Measurements from ENCODE around the gene MICU1.
"Not testable (repeated sequence)": the region's sequence is repeated elsewhere in the genome, so short reads cannot be mapped to it uniquely, and the experiment has no call there.

Gene MICU1

DNA sequence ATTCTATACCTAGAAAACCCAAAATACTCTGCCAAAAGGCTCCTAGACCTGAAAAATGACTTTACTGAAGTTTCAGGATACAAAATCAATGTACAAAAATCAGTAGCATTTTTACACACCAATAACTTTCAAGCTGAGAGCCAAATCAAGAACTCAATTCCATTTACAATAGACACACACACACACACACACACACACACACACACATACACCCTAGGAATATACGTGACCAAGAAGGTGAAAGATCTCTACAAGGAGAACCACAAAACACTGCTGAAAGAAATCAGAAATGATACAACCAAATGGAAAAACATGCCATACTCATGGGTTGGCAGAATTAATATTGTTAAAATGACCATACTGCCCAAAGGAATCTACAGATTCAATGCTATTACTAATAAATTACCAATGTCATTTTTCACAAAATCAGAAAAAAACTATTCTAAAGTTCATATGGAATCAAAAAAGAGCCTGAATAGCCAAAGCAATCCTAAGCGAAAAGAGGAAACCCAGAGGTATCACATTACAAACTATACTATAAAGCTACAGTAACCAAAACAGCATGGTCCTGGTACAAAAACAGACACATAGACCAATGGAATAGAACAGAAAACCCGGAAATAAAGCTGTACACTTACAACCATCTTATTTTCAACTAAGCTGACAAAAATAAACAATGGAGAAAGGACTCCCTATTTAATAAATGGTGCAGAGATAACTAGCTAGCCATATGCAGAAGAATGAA lies 122.0 kb downstream of the MICU1 start:
- no peak for DNase-seq (ENCODE audit: low spot score)

DNA sequence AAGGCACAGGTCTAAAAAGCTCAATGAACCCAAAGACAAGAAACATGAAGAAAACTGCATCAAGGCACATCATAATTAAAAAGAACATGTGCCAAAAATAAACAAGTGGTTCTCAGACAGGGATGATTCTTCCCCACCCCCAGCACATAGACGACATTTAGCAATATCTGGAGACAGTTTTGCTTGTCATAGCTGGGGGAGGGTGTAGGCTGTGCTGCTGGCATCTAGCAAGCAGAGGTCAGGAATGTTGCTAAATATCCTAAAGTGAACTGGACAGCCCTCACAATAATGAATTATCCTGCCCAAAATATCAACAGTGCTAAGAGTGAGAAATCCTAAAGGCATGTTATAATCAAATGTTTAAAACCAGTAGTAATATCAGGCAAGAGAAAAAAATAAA lies 122.6 kb downstream of the MICU1 start:
- no peak for DNase-seq (ENCODE audit: low spot score)

DNA sequence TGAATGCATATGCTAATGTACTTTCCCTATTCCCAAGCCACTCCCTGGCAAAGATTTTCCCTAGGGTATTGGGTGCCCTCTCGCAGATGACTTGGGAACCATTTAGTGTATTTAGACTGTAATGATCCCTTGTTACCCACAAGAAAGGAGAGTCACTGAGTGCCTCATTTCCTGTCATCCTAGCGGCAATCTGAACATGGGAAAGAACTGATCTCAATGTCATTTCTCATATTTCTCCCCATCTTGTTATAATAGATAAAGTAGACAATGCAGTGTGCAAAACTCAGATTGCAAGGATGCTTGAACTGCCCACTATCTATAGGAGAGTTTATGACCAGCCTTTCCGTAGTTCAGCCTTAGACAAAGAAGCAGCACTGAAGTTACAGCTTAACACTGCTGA lies 123.3 kb downstream of the MICU1 start:
- DNase-seq (ENCODE audit: low spot score) = no peak

DNA sequence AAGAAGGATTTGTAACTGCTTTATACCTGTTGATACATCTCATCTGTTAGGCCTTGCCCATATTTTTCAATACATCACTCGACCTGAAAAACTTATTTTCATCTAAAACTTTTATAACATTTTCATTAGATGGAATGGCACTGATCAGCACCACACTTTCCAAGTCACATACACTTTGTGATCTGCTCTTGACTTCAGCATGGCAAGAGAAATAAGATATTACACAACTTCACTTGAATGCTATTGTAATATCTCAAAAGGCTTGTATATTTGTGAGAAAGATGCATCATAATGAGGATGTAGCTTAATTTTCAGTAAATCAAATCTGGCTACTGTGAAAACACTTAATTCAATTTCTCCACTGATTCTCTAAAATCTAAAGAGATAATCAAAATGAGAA lies 126.2 kb downstream of the MICU1 start:
- no peak for DNase-seq (ENCODE audit: low spot score)

DNA sequence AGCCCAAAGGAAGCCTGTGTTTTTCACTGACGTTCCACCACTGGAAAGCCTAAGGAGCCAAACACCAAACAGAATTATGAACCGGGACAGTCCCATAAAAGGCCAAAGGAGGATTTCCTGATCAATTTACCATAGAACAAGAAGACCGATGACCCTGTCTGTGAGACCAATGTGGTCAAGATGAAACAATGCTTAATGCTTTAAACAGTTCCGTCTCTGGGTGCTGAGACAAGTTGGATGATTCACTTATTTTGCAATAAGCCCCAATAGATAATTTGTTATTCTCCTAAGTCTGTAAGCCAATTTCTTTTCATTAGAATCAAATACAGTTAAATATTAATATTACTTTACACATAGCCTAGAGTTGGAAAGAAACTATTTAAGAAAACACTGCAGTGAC lies 134.9 kb downstream of the MICU1 start:
- no peak for DNase-seq (ENCODE audit: low spot score)

DNA sequence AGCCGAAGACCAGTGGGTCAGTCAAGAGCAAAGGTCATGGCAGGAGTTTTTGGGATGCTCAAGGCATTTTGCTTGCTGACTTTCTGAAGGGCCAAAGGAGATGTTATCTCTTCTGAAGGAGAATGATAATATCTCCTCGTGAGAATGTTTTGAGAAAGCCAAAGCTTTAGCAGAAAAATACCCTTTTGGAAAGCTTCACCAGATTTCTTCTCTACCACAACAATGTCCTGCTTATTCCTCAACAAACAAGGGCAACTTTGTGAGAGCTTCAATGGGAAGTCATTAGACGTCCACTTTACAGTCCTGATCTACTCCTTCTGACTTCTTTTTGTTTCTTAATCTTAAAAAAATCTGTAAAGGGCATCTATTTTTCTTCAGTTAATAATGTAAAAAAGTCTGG lies 138.4 kb downstream of the MICU1 start:
- DNase-seq (ENCODE audit: low spot score) = no peak

DNA sequence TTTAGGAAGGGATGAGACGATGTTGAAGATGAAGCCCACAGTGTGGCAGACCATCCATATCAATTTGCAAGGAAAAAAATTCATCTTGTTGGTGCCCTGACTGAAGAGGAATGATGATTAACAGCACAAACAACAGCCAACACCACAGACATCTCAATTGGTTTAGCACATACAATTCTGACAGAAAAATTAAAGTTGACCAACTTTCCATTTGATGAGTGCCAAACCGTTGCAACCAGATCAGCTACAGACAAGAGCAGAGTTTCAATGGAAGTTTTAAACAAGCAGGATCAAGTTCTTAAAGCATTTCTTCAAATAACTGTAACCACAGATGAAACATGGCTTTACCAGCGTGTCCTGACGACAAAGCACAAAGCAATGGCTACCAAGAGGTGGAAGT lies 138.8 kb downstream of the MICU1 start:
- DNase-seq (ENCODE audit: low spot score) = no peak

DNA sequence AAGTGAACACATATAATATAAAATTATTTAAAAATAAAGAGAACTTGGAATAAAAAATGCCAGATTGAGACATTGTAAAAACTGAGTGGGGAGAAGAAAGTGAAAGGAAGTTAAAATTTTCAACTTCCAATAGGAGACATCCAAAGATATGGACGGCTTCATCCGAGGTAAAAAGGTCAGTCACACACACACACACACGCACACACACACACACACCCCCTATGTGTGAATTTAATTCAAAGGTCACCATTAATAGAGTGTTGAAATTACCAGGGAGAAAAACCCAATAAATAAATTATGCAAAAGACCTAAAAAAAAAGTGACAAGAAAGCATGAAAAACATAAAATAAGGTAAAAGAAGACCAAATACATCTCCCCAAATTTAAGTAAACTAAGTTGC lies 140.2 kb downstream of the MICU1 start:
- no peak for DNase-seq (ENCODE audit: low spot score)

DNA sequence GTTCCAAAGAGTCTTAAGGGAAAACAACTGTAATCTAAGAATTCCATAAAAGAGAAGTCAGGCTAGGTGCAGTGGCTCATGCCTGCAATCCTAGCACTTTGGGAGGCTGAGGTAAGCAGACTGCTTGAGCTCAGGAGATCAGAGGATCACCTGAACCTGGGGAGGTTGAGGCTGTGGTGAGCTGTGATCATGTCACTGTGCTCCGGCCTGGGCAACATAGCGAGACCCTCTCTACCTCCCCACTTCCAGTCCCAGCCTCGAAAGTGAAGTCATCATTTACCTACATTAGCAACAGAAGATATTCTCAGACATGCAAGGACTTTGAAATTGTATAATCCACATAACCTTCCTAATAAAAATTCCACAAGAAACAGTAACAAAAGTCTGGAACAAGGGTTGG lies 141.4 kb downstream of the MICU1 start:
- no peak for DNase-seq (ENCODE audit: low spot score)

DNA sequence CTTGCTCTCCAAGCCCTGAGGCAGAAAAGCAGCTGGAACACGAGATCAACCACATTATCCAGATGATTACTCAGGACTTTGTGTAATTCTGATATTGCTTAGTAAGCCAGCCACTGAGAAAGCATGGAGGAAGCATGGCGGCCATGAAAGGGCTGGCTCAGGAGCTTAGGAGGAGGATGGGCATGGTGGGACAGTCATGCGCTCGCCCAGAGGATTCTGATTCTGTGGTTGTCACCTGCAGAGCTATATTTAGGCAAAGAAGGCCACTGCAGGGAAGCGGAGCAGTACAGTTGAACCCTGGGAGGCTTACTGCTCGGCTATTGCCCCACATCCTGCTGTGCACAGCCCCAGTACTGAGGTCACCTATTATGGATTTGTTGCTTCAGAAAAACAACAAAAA lies 142.4 kb downstream of the MICU1 start:
- no peak for DNase-seq (ENCODE audit: low spot score)

DNA sequence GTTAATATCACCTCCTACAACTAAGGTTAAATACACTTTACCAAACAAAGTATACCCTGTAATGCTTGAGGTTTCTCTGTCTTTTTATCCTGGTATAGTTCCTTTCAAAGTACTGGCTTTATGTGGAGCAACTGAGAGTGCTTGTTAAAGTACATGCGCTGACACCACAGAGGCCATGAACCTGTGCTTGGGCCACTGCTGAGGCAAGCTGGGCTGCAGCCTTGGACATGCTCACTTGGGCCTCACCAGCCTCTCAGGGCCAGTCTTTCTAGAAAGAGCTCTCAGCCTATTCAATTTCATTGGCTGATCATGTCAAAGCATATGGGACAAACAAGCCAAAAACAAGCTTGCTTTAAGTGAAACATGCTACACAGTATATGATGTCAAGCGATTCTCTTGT lies 145.0 kb downstream of the MICU1 start:
- no peak for DNase-seq (ENCODE audit: low spot score)

DNA sequence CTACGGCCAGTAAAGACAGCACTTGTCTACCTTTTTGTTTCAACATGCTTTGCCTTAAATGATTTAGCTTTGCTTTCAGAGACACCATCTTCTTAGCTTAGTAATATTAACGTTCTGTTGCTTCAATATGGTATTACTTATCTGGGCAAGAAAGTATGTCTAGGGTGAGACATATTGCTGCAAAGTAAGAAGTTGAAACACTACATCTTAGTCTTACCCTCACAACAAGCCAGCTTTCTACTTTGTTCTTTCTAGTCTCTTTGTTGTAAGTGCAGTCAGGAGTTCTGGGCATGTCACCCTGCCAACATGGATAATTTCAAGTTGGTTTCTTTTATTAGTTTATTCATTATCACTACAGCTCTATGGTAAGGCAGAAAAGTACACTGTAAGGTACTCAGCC lies 148.4 kb downstream of the MICU1 start:
- no peak for DNase-seq (ENCODE audit: low spot score)

DNA sequence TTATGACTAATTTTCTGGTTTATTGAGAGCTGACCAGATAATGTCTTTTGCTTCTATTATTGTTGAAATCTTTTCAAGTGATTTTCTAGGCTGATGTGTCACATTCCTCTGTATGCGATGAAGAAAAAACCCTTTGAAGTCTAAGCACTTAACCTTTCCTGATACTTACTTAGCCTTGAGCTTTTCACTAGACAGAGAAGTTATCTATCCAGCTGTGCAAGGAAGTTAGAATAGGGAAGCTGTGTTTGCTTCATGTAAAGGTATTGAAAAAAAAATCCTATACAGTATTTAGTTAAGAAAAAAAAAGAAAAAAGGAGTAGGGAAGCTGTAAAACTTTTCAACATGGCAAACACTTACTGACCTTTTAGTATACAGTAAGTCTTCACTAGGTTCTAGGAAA lies 153.6 kb downstream of the MICU1 start:
- no peak for DNase-seq (ENCODE audit: low spot score)

DNA sequence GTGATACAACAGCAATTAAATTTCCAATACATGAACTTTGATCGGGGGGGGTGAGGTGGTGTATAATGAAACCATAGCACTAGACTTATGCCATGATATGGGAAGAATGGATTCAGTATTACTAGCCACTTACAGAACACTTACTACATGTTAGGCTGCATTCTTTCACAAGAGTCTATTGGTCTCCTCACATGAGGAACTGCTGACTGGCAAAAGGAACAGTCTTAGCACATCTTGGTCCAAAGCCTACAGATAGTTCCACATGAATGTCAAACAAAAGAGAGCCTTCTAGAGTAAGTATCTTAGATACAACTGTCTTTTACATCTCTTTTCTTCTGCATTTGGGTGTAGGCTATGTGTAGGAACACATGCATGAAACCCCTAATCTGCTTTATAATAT lies 155.2 kb downstream of the MICU1 start:
- no peak for DNase-seq (ENCODE audit: low spot score)

DNA sequence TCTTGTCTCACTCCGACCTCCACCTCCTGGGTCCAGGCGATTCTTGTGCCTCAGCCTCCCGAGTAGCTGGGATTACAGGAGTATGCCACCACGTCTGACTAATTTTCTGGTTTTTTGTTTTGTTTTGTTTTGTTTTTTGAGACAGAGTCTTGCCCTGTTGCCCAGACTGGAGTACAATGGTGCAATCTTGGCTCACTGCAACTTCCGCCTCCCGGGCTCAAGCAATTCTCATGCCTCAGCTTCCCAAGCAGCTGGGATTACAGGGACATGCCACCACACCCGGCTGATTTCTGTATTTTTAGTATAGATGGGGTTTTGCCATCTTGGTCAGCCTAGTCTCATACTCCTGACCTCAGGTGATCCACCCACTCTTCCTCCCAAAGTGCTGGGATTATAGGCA lies 158.8 kb downstream of the MICU1 start:
- not testable (repeated sequence) for DNase-seq (ENCODE audit: low spot score)

DNA sequence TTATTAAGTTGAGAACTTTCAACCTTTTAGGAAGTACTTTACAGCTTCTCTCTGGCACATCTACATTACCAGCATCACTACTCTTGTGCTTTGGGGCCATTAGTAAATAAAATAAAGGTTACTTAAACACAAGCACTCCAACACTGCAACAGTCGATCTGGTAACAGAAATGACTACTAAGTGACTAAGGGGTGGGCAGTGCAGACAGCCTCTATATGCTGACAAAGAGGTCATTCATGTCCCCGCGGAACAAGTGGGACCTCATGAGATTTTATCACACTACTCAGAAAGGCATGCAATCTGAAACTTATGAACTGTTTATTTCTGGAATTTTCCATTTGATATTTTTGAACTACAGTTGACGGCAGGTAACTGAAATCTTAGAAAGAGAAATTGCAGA lies 159.9 kb downstream of the MICU1 start:
- DNase-seq (ENCODE audit: low spot score) = no peak

DNA sequence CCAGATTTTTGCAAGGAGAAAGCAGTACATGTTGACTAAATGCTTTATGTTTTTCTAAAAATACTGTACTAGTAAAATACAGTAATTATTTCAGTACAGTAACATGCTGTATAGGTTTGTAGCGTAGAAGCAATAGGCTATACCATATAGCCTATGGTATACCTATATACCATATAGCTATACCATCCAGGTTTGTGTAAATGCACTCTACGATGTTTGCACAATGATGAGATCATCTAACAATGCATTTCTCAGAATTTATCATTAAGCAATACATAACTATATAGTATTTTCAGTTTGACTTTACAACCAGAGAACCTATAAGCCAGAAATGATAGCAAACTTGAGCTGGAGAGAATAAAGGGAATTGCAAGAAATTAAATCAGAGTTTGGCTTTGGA lies 161.4 kb downstream of the MICU1 start:
- DNase-seq (ENCODE audit: low spot score) = no peak

DNA sequence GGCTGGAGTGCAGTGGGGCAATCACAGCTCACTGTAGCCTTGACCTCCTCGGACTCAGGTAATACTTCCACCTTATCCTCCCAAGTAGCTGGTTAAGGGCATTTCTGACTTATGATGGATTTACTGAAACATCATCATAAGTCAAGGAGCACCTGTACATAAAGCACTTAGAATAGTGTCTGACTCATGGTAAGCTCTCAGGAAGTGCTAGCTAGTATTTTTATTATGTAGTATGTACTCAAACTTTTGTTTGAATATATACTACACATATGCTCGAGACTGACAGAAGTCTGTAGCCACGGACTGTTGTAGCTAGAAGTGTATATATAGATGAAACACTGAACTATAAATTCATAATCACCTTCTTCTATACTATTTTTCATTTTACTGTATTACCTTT lies 163.6 kb downstream of the MICU1 start:
- no peak for DNase-seq (ENCODE audit: low spot score)

DNA sequence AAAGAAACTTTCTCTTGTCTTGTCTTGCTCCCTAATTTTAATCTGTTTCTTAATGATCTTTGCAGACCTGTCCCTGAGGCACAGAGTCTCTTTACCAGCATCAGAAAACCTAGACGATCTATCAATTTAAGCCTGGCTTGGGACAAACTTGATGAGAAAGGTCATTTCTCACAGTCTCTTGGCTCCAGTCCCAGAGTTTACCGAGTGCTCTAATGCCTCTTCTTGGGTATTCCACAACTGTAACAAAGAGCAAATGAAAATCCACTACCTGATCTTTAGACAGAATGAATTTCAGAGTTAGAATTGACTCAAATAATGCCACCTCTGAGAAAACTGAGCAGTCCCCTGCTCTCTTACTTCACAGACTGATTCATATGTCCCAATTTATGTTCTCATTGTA lies 164.8 kb downstream of the MICU1 start:
- DNase-seq (ENCODE audit: low spot score) = no peak

DNA sequence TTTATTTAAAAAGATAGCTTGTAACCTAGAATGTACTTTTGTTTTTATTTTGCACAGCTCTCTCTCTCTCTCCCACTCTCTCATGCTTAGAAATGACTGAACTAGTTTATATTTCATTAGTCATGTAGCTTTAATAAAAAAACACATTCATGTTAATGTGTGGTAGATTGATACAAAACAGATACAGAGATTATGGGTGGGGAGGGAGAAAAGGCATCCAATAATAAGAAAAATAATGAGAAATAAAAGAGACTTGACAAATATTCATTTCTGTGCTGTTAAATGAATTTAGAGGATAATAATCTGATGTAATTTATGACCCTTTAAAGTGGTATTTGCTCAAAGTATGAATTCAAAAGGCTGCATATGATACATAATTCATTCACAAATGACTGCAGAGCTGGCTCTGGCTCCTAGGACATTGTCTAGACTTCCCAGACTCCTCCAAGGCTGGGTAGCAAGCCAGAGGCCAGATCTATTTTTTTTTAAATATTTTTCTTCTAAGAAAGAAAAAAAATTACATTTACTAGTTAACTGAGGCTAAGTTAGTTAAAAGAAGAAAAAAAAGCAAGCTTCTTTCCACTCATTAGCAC lies 165.5 kb downstream of the MICU1 start:
- DNase-seq (ENCODE audit: low spot score) = no peak

DNA sequence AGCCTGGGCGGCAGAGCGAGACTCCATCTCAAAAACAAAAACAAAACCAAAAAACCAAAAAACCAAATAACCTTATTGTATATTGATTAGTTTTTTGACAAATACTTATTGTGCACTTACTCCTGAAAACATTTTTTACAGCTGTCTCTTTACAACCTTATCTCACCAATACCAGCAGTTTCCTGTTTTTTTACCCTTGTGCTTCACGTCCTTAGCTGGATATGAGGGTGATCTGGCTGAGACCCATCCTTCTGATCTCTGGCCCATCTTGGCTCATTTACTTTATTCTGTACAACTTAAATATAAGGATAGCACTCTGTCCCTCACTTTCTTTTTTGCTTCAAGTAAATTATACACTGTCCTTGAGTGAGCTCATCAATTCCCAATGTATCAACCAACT lies 166.6 kb downstream of the MICU1 start:
- no peak for DNase-seq (ENCODE audit: low spot score)

DNA sequence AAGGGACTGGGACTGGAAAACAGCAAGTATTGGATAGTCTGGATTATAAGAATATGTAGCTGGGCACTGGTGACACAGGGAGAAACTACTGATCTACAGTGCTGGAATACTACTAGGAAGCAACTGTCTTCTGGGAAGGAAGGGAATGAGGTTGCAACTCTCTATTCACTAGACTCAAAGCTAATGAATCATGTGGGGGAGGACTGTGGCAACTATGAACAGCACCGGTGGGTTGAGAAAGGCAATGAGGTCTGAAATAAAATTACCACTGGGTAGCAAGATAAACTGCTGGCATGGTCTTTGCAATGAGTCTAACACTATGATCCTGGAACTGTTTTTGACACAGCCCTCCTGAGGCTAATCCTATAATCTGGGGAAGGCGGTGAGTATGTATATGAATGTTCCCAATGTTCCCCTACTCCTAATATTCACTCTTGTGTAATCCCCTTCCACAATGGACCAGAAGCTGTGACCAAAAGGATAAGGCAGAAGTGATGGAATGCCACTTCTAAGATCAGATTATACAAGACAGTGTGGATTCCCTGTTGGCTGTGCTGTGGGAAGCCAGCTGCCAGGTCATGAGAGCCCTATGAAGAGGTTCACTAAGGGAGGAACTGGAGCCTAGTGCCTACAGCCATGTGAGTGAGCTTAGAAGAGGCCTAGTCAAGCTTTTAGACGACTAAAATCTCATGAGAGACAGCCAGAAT lies 169.8 kb downstream of the MICU1 start:
- no peak for DNase-seq (ENCODE audit: low spot score)

DNA sequence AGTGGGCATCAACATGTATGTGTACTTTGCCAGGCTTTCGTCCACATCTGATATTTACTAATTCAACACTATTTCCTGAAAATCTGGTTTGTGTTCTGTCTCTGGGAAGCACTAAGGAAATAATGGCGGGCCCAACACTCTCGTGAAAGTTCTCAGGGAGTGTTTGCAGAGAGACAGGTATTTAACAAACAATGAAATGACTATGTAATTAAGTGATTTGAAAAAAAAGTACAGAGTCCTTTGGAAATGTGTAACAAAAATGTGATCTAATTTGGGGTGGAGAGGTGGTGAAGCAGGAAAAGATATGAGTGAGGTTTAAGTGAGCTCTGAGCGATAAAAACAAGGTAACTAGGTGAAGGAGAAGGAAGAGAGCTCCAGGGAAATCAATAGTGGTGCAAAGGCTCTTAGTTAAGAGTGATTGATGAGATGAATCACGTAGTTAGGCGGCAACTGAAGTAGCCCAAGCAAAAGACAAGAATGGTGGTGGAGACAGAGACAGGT lies 175.9 kb downstream of the MICU1 start:
- no peak for DNase-seq (ENCODE audit: low spot score)
